HG03521 (cell line): ENCODE results near the gene CAP2.
"Not testable (repeated sequence)": the region's sequence is repeated elsewhere in the genome, so short reads cannot be mapped to it uniquely, and the experiment has no call there.

Experiments
- ATAC-seq: cut with Tn5 transposase; IDR thresholded peaks from one replicate; pipeline ENCODE4 v1.9.1; 2021; ENCODE audit warnings: mild to moderate bottlenecking, moderate library complexity; ENCODE audit not compliant: unreplicated experiment

The CAP2 gene

DNA sequence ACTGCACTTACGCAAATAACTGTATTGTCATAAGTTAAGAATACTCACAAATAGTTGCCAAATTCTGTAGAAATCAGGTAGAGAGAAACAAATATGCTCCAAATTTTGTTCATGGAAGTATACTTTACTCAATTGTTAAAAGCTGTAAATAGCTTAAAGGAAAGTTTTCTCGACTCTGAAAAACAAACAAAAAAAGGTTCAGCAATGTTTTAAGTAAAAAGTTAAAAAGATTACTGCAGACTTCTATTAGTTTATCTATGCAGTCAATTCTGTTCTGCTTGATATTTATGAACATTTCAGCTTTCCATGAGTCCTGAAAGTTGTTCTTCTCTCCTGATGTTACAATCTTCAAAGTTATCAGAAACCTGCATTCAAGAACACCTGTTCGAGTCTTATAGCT, 169.2 kb downstream of the CAP2 start:
- no peak for ATAC-seq

DNA sequence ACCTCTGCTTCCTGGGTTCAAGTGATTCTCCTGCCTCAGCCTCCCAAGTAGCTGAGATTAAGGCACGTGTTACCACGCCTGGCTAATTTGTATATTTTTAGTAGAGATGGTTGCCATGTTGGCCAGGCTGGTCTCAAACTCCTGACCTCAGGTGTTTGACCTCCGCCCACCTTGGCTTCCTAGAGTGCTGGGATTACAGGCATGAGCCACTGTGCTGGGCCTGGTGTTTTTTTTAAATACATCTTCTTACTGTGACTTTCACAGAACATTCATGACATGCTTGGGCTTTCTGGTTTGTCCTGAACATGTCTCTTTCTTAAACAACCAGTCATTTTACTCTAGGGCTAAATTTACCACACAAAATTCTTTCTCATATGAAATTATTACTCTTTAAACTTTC, 172.0 kb downstream of the CAP2 start:
- ATAC-seq: no peak

DNA sequence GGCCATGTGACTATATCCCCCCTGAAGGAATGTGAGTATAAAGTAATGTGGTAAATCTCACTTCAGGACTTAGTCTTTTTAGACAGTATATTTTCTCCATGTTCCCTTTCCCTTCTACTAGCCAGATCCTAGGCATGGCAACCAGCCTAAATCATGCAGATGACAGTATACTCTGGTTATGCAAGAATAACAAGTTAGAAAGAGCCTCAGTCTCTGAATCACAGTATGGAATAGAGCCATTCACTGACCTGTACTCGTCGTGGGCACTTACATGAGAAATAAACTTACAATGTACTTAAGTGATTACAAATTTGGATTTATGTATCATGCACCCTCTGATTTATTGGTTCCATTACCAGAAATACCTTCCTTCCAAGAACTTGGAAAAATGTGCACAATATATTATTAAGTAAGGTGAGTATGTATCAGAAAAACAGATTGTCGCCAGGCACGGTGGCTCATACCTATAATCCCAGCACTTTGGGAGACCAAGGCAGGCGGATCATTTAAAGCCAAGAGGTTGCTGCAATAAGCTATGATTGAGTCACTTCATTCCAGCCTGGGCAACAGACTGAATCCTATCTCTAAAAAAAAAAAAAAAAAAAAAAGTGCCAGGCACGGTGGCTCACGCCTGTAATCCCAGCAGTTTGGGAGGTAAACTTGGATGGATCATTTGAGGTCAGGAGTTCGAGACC, 181.6 kb downstream of the CAP2 start:
- ATAC-seq: no peak

DNA sequence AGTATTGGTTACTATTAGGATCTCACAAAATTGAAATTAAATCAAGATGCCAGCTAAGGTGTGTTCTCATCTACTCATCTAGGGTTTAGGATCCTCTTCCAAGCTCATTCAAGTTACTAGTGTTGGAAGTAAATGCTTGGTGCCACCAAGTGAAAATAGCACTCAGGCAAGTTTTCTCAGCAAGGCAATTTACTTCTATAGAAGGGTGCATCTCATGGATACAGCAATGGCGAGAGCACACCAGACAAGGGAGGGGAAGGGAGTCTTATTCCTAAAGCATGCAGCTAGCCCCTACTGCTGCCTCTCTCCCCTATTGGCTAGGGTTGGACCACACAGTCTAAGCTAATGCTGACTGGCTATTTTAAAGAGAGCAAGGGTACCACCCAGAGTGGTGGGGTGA, 183.7 kb downstream of the CAP2 start:
- ATAC-seq: no peak

DNA sequence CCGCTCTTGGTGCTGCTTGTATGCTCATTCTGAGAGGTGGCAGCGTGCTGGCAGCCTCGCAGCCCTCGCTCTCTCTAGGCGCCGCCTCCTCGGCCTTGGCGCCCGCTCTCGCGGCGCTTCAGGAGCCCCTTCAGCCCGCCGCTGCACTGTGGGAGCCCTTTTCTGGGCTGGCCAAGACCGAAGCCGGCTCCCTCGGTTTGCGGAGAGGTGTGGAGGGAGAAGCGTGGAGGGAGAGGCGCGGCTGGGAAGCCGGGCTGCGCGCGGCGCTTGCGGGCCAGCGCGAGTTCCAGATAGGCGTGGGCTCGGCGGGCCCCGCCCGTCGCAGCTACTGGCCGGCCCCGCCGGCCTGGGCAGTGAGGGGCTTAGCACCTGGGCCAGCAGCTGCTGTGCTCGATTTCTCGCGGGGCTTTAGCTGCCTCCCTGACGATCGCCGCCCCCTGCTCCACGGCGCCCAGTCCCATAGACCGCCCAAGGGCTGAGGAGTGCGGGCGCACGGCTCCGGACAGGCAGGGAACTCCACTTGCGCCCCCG, 187.2 kb downstream of the CAP2 start:
- ATAC-seq: peak; percentile 78

DNA sequence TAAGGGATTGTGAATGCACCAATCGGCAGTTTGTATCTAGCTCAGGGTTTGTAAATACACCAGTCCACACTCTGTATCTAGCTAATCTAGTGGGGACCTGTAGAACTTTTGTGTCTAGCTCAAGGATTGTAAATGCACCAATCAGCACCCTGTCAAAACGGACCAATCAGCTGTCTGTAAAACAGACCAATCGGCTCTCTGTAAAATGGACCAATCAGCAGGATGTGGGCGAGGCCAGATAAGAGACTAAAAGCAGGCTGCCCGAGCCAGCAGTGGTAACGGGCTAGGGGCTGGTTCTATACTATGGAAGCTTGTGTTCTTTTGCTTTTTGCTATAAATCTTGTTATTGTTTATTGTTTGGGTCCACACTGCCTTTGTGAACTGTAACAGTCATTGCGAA, 187.9 kb downstream of the CAP2 start:
- not testable (repeated sequence) for ATAC-seq

DNA sequence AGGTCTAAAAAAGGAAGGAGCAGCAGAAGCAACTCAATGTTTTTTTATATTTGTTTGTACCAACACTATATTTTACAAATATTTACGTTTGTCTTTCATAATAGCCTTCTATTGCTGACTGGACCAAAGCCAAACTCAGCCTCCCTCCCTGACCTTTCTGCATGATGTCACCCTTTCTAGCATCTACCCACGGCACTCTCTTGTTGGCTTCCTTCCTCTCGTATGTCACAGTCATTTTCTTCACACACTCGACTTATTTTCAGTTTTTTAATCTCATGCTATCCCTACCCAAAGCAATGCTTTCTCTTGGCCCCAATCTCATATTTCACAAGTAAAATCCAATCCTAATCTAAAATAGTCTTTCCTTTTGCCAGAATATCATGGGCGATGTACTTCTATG, 190.4 kb downstream of the CAP2 start:
- no peak for ATAC-seq

DNA sequence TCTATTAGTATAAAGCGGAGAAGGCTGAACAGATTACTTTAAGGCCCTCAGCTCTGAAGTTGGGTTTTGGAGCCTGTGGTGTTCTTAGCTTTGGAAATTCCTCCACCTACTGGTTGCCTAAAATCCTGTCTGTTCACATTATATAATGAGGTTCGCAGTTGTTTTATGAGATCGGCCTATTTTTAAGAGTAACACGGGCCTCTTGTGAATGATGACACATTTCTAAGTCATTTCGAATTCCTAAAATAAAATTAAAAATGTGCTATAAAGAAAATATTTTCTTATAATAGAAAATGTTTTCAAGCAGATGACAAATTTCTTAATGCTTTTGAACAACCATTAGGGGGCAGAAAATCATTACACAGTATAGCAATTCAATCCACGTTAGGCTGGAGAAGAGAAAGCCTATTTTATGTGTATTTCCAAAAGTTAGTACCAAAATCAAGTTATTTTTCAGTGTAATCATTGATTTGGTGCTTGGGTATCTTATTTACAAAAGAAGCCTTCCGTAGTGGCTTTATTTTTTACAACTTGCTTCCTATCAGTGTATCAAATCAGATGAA, 190.9 kb downstream of the CAP2 start:
- ATAC-seq: no peak

DNA sequence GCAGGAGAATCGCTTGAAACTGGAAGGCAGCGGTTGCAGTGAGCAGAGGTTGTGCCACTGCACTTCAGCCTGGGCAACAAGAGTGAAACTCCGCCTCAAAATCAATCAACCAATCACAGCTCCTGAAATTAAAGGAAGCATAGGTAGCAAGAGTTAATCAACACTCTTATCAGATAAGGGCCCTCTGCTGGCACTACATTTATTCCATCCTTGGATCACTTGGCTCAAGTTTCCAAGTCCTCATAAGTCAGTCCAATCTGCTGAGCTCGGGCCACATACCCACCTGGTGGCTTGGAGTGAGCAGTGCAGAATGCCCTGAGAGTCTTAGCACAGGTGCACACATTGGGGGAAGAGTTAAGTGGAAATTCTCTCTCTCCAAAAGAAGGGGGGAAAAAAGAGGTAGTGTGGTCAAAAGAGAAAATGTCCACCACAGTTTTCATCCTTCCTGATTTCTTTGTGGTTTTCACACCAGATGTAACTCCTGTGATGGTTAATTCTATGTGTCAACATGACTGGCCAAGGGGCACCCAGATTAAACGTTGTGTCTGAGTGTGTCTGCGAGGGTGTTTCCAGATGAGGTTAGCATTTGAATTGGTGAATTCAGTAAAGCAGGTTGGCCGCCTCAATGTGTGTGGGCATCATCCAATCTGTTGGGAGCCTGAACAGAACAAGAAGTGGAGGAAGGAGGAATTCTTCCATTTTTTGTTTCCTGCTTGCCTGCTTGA, 192.5 kb downstream of the CAP2 start:
- no peak for ATAC-seq

DNA sequence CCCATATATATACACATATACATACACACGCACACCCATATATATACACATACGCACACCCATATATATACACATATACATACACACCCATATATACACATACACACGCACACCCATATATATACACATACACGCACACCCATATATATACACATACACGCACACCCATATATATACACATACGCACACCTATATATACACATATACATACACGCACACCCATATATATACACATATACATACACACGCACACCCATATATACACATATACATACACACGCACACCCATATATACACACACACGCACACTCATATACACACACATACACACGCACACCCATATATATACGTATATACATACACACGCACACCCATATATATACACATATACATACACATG, 193.2 kb downstream of the CAP2 start:
- not testable (repeated sequence) for ATAC-seq

DNA sequence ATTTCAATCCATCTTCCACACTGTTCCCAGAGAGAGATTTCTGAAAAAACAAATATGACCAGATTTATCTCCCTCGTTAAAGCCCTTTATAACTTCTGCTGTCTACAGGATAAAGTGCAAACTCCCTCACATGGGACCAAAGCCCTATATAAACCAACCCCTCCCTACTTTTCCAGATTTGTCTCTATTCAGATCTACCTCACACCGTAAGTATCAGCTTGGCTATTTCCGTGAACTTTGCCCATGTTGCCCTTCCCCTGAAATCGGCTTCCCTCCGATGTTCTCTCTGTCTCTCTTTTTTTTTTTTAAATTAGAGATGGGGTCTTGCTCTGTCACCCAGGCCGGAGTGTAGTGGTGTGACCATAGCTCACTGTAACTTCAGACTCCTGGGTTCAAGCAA, 194.6 kb downstream of the CAP2 start:
- ATAC-seq: no peak

DNA sequence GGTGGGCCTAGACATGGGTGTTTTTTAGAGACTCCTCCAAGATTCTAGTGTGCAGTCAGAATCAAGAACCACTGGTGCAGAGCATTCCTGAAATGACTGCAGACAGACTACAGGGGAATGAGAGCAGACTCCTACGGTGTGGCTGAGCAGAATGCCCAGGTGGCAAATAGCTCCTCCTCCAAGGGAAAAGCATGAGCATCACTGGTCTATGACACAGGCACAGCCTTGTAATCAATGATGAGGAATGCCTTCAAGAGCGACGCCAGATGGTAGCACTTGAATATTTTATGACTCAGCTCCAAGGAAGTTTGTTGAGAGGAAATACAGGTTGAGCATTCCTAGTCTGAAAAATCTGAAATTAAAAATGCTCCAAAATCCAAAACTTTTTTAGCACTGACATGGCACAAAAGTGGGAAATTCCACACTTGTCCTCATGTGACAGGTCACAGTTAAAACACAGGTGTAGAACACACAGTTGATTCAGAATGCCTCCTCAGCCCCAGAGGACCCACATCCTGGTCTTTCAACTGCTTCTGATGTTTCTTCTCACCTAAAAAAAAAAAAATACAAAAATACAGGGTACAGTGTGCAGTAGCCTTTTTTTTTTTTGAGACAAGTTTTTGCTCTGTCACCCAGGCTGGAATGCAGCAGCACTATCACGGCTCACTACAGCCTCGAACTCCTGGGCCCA, 196.2 kb downstream of the CAP2 start:
- ATAC-seq: no peak

DNA sequence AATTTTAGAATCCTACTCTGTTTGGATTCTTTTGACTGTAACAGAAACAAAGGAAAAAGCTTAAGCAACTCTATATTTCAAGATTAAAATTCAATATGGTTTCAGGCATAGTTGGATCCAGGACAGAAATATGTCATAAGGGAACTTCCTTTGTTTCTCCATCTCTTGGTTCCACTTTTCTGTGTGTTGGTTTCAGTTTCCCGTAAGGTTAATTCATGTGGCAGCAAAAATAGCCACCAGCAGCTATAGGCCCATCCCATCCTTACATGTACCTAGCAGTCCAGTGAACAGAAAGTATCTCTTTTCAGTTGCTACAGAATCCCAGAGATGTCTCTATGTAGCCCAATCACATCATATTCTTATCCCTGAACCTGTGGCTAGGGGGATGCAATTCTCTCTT, 197.9 kb downstream of the CAP2 start:
- no peak for ATAC-seq

DNA sequence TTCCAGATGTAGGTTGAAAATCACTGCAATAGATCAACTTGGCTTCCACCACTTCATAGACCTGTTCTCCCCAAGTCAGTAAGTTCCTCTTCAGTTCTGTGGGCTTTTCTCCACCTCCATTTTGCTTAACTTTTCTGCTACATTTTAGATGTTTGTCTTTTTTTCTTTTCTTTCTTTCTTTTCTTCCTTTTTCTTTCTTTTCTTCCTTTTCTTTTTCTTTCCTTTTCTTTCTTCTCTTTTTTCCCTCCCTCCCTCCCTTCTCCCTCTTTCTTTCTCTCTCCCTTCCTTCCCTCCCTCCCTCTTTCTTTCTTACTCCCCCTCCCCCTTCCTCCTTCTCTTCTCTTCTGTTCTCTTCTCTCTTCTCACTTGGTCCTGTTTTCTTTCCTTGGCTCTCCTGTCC, 199.9 kb downstream of the CAP2 start:
- no peak for ATAC-seq

DNA sequence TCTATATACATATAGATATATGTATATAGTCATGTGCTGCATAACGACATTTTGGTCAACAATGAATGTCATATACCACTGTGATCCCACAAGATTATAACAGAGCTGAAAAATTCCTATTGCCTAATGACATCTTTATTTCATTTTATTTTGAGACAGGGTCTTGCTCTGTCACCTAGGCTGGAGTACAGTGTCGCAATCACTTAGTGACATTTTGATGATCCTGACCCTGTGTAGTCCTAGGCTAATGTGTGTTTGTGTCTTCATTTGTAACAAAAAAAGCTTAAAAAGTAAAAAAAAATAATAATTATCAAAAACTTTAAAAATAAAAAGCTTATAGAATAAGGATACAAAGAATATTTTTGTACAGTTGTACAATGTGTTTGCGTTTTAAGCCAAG, 202.7 kb downstream of the CAP2 start:
- ATAC-seq: no peak

DNA sequence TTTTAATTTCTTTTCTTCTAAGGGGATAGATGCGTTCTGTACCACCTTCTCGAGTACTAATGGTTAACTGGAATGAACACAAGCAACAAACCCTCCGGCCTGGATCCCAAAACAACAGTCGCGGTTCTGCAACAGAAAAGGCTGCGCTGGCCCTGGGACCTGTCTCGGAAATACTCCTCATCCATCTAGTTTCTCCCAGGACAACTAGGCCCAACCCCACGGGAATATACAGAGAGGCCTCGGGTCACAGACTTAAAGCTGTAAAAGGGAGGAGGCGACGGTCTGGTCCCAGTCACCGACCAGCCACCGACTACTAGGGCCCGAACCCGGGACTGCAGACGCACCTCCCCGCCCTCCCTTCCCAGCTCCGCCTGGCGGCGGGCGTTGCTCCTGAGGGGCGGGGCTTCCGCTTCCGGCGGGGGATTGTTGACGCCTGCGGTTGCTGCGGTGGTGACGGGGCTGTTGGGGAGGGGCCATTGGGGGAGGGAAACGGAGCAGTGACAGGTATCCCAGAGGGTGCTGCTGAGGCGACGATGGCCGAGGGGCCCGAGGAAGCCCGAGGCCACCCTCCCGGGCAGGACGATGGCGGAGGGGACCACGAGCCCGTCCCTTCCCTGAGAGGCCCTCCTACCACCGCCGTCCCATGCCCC, 206.6 kb downstream of the CAP2 start, which contains the start of gene FAM8A1:
FAM8A1 (plus strand) TSS at position 426 of the 650 bp plus-strand sequence; CDS start at position 534, 108 bp downstream.
- peak; percentile 86 for ATAC-seq

DNA sequence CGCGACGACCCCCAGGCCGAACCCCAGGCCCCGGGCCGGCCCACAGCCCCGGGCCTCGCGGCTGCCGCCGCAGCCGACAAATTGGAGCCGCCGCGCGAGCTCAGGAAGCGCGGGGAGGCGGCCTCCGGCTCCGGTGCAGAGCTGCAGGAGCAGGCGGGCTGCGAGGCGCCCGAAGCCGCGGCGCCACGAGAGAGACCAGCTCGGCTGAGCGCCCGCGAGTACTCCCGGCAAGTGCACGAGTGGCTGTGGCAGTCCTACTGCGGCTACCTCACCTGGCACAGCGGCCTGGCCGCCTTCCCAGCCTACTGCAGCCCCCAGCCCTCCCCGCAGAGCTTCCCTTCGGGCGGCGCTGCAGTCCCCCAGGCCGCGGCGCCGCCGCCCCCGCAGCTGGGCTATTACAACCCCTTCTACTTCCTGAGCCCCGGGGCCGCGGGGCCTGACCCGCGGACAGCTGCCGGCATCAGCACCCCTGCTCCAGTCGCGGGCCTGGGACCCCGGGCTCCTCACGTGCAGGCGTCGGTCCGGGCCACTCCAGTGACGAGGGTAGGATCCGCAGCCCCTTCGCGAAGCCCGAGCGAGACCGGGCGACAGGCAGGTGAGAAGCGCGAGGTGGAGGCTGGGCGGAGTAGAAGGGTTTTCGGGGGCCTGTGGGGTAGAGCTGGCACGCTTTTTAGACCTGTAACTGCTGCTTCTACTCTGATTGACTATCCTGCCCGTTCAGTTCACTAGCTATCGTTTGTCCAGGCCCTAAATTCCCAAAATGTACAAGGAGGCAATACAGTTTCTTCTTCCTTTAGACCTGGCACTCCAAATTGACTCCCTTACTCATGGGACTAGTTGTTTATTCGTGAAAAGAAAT, 207.4 kb downstream of the CAP2 start:
- peak; percentile 41 for ATAC-seq

DNA sequence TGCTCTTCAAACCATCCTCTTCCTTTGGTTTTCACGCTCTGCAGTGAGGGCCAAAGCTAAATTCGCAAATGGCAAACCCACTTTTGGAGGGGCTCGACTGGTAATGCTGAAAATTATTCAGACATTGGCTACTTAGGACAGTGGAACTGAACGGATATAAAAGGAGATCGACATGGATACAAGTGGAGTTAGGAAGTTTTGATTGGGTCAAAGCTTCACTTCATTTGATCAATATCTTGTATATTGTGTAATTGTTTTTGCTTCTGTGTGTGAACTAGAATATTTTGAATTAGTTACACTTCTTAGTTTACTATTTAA, 207.9 kb downstream of the CAP2 start:
- ATAC-seq: no peak

DNA sequence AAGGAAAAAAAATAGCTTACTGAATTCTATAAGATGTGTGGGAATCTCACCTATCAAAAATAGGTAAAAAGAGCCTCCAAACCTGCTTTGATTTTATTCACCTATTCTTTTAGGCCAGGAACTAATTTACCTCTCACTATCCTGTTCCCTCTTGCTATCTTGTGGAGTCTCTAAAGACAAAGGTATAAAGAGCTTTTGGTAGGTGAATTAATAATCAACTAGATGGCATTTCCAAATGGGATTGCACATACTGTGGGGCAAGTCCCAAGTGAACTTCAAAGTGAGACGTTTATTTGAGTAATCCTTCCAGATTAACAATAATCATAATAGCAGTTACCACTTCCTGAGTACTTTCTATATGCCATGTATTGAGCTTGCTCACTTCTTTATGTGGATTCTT, 209.5 kb downstream of the CAP2 start:
- no peak for ATAC-seq

DNA sequence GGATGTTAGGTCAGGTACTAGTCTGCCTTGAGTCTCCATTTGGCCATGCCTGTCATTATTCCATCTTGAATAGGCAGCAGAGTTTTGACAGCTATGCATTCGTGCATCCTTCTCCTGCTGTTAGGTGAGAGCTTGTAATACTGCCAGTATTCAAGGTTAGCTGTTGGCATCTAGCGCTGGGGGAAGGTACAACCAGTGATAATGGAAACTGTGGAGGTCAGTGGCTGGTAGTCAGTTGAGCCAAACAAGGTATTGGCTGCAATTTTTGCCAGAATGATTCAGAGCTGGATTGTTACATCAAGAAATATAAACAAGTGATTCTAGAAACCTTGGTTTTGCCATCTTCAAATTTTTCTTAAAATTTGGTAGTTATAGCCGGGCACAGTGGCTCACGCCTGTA, 213.2 kb downstream of the CAP2 start:
- ATAC-seq: no peak
